HG03378 (cell line): ENCODE data around the gene CHD9NB.
A peak's percentile ranks its signal among the peaks of the same experiment; 100 is the strongest.

Experiments
- ATAC-seq: cut with Tn5 transposase; IDR thresholded peaks from one replicate; pipeline ENCODE4 v1.9.1; 2021; ENCODE audit warnings: mild to moderate bottlenecking, moderate library complexity; ENCODE audit not compliant: unreplicated experiment

CHD9NB gene

DNA sequence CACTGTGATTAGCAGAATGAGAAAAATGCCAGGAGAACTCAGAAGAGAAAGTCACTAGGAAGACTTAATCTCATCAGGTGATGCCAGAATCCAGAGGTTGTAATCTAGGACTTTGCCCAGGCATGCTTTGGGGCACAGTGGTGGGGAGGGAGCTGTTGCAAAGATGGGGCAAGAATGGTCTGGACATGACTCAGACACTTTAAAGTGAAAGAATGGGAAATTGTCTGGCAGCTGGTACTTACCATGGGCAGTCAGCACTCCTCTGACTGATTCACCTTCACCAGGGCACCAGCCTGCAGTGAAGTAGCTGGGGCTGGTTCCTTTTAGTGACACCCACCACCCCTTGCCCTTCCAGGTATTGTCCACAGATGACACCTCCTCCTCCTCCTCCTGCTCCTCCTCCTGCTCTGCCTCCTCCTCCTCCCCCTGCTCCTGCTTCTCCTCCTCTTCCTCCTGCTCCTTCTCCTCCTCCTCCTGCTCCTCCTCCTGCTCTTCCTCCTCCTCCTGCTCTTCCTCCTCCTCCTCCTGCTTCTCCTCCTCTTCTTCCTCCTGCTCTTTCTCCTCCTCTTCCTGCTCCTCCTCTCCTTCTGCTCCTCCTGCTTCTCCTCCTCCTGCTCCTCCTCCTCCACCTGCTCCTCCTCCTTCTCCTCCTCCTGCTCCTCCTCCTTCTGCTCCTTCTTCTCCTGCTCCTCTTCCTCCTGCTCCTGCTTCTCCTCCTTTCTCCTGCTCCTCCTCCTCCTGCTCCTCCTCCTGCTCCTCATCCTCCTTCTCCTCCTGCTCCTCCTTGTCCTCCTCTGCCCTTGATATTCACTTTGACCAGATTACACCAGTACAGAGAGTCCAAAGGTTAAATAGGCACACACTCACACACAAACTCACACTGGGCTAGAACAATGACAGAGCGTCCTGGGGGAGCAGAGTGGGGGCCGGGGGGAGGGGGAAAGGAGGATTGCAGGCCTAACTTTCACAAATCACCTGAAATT, at the start of gene CHD9NB:
CHD9NB (minus strand) TSS at position 379 of the 983 bp plus-strand sequence. CDS start 8,739 bp downstream, outside the sequence.
- peak; percentile 35 for ATAC-seq

DNA sequence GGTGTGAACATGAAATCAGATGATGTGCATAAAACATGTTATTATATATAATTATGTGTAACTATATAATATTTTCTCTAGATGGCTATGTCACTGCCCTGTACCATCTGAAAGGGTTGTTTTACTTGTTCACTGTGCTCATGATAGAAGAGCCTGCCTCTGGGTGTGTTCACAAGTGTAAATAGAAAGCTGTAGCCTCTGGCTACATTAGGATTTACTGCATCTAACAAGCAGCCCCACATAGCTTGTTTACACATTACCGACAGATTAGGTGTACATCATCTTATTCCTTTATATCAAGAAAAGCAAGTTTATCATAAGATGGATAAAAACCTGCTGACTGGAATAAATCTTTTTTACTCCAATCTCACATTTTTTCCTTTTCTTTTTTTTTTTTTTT, 48.2 kb upstream of the CHD9NB start:
- no peak for ATAC-seq

DNA sequence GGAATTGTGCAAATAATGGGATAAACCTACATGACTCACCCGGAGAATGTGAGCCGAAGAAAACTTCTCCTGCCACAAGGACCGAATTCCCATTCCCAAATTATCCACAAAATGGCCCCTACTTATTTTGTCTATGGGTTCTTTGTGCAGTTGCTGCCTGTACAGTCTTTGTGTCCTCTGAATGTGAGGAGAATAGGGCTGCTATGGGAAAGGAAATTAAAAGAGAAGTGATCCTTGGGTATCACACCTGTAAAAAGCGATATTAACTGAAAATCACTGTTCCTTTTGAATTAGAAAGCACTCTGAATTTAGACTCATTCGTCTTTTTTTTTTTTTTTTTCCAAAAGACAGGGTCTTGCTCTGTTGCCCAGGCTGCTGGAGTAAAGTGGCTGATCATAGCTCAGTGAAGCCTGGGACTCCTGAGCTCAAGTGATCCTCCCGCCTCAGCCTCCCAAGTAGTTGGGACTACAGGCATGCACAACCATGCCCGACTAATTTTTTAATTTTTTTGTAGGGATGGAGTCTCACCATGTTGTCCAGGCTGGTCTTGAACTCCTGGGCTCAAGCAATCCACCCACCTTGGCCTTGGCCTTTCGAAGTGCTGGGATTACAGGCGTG, 47.5 kb upstream of the CHD9NB start:
- ATAC-seq, result no peak

DNA sequence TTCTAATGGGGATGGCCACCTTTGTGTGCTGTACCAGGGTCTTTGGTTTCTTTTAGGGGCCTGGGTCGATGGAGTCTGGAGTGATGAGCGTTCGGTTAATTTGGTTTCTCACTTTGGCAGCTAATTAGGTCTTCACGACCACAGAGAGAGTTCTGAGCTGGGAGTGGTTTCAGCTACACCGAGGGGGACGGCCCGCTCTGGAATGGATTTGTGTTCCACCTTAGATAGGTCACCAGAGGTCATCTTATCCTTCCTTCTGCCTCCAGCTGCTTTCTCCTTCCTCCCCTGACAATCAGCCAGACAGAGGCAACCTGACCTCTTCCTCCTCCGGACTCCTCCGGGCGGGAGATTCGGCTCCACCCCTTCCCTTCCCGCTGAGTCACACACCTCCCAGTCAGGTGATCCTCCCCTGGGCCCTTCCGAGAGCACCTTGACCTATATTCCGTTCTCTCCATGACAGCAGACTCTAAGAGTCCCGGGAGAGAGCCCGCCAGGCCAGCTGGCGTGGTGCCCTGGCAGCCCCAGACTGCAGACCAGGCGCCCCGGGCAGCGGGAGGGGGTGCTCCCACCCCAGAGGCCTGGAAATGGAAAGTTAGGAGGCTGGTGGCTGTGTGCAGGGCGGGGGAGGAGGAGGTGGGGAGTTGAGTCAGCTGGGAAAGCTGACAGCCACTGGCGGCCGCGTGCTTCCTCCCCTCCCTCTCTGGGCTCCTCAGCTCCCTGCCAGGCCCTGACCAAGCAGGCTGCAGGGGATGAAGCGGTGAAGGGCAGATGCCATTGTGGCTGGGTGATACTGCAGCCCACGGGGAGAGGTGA, 46.8 kb upstream of the CHD9NB start:
- peak; percentile 55 for ATAC-seq

DNA sequence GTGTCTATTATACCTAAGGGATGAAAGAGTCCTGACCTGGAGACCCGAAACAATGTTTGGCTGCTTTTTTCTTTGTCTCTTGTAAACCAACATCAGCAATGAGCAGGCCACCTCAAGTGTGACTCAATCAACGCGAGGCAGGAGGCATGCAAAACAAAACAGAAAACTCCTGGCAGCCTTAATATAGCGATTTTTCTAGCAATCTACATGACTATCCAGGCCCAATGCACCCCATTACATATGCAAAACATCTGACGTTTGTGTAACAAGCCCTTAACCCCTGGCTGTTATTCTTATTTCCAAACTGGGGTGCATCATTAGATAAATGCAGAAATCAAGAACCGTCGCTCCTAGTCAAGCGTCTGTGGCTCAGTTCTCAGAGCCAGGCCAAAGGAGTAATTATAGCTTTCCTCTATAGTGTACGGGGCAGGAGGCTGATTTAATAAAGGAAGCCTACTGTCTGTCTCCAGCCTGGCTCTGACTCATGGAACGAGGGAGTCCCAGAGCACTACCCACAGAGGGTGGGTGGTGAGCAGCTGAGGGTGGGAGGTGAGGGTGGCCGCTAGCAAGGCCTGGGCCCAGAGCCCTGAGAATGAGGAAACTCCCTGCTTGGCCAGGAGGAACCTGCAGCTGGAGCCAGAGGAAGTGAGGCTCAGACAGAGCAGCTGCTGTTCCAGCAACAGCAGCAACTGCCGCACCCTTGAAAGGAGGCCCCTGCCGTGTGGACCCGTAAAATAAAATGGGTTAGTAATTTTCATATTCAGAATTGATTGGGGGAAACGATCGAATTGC, 46.0 kb upstream of the CHD9NB start:
- ATAC-seq, result peak; percentile 60

DNA sequence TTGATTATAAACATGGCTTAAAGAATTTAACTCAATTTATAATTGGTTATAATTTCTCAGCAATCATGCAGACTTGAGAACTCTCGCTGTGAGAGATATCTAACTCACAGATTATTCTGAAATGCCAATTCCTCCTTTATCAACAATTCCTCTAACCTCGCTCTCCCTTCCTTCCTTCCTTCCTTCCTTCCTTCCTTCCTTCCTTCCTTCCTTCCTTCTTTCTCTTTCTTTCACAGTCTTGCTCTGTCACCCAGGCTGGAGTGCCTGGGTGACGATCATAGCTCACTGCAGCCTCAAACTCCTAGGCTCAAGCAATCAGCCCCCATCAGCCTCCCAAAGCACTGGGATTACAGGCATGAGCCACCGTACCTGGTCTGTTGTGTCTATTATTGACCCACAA, 44.5 kb upstream of the CHD9NB start:
- ATAC-seq, result no peak

DNA sequence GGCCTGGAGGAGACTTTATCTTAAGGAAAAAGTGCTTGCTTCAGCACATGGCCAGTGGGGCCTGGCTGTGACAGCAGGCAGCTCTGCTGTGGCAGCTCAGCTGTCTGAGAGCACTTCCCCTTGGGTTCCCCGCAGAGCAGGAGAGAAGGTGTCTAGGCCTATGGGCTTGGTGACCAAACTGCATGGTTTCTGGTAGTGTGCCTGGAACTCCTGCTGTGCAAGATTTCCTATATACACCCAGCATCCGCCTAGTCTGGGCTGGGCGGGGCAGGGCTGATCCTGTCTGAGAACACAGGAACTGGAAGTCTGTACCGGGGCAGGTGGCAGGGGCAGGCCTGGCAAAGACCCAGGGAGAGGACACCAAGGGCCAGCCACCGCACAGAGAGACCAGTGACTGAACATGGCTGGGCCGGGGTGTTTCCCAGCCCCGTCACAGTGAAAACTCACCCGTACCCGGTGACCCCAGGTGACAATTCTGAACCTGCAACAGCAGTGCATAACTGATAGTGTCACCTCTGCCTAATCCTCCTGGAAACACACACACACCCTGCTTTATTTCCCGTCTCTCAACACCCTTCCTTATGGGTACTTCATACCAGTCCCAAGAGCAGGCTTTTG, 41.4 kb upstream of the CHD9NB start:
- ATAC-seq, result peak; percentile 42

DNA sequence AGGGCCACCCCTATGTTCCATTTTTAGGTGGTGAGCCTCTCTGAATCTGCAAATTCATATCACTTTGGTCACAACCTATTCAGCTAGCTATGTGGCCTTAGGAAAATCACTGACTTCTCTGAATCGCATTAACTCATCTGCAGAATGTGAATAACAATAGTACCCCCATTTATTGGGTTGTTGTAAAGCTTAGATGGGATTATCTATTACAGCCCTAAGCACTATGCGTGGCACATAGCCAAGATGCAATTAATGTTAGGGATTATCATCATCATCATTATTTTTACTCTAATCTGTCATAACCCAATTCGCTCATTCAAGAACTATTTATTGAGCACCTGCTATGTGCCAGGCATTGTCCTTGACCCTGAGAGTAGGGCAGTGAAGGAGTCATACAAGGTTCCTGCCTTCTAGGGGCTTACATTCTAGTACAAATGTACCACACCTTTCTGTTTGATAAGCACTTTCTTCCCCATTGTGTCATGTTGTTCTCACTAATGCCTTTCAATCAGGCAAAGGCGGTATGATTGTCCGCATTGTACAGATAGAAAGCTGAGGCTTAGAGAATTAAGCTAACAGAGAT, 40.6 kb upstream of the CHD9NB start:
- ATAC-seq, result no peak

DNA sequence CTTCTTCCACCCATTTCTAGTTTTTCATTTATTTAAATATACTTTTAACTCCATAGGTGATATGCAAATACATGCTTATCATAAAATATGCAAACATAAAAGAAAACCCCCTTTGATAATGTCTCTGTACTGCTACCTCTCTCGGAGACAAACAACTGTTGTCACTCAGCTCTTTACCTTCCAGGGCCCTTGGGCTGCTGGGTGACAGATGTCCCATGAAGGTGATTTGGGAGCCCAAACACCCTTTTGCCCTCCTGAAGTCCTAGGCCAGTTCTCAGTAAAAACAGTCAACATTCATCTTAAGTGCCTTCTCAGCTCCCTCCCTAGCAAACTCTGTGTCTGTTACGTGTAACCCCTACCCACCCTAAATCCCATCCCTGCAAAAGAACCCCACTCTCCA, 39.6 kb upstream of the CHD9NB start:
- no peak for ATAC-seq

DNA sequence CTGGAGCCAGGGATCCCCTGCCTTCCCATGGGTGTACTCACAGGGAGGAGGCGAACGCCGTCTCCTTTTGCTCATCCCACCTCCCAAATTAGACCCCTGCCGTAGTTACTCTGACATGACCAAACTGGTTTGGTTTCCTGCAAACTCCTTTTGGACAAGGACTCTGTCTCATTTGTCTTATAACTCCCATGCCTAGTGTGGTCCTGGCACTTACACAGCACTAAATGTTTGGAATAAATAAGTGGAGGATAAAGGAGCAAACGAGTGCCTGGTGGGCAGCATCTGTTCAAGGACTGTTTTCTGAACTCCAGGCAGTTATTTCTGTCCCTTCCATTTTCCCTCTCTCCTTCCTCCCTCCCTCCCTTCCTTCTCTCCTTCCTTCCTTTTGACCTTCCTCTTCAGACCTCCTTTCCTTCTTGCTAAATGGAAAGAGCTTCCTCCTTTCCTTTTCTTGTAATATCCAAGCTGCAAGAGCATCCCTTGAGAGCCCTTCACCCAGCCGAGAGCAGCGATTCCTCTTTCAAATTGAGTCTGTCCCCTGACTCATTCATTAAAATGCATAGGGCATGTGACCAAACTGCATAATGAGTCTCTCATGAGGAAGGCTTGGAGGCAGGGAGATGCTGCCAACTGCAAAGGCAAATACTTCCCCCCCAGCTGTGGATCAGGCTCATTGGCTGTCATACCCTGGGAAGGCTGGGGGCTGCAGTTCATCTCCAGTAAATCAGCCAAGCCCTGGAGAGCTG, 38.9 kb upstream of the CHD9NB start:
- peak; percentile 76 for ATAC-seq

DNA sequence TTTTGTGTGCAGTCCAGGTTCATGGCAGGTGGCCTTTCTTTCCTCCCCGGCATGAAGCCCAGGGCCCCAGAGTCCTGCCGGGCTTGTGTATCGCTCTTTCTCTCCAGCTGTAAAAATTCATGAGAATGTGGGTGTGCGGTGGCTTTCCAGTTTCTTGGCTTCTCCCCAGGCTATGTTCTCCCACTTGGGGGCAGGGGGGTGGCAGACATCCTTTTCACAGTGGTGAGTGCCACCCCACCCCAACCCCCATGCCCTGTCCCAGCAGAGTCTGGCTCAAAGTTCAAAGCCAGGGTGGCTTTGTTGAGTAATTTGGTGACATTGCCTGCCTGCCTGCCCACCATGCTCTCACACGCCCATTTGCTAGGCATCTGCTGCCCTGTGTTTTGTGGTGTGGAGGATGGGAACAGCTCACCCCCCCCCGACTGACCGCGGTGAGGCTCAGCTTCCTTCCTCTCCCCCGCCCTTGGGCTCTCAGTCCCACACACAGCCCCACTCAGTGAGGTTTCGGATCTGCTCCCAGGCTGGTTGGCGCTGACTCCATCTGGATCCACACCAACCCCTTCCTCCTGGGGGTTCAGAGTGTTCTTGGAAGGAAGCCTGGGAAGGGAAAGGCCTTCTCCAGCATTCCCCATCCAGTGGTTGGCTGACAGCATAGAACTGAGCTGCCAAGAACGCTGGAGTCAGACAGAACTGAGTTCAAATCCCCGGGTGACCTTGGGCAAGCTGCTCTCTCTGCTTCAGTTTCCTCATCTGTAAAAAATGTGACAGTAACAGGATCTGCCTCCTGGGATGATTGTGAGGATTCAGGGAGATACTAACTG, 38.1 kb upstream of the CHD9NB start:
- peak; percentile 36 for ATAC-seq

DNA sequence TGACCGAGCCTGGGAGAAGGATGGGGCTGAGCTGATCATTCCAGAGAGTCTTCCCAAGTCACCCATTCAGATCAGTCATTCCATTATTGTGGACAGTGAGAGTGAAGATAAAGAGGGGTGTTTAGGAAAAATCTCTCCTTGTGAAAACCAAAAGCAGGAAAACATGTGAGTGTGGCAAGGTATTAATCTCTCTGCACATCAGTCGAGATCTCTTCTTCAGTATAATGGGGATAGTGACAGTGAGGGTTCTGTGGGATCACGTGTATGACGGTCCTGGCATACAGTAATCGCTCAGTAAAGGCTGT, 37.5 kb upstream of the CHD9NB start:
- ATAC-seq, result no peak

DNA sequence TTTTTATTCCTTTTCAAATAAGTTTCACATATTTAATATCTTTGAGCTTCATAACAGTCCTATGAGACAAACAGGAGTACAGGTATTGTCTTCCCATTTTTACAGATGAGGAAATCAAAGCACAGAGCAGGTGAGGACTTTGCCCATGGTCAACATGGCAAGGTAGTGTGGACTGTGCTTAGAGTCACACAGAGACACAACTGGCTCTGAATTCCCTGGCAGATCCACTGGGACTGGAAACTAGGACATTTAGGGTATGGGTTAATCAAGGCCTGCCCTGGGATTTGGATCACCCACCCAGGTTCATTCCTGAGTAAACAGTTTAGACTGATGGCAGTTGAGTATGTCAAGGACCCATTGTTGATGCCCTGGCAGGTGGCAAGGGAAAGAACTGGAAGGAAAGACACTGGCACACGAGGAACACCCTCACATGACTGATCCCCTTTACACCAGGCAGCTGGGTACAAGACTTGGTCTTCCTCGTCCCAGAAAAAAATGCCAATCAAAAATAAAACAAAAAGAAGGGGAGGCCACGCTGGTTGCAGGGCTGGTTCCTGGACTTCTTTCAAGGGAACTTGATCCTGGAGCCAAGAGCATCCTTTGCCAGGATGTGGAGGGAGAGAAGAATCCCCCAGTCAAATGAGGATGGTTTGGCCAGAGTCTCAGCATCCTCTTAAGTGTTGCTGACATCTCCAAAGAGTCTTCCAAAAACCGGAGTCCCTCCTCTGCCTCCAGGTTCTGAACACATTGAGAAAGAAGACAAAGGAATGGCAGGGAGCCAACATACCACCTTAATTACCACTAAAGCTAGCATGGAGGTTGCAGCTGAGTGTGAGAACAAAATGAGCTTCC, 37.0 kb upstream of the CHD9NB start:
- ATAC-seq, result no peak

DNA sequence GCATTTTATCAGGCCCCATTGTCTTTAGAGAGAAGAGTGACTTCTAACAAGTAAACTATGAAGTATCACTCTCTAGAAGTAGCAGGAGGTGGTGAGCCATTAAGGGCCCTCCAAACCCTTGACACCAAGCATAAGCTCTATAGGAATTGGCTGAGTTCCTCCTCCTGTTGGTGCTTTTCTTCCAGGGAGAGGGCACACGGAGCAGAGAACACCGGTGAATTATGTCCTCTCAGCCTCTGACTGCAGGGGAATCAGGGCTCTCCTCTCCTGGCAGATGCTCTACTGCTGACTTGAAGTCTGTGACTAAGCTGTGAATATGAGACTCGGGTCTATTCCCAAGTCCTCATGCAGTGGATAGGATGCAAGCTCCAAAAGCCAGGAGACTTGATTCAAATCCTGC, 34.4 kb upstream of the CHD9NB start:
- no peak for ATAC-seq

DNA sequence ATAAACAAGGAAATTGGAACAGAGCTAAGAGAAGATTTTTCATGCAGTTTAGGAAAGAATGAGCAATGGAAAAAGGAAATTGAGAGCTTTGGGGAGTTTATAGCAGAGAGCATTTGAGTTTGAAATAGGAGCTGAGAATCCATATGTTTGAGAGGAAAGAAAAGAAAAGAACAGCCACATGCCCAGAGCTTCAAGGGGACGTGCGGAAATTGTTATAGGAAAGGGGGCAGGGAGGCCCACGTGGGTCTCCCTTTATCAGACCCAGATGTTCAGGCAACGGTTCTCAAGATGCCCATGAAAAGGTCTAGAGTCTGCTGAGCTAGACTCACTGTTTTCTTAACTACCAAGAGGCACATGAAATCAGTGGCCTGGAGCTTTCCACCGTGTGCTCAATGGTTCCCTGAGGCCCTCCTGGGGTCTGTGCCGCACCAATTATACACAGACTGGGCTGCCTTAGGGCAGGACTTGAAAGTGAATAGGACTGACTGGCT, 33.3 kb upstream of the CHD9NB start:
- ATAC-seq, result no peak

DNA sequence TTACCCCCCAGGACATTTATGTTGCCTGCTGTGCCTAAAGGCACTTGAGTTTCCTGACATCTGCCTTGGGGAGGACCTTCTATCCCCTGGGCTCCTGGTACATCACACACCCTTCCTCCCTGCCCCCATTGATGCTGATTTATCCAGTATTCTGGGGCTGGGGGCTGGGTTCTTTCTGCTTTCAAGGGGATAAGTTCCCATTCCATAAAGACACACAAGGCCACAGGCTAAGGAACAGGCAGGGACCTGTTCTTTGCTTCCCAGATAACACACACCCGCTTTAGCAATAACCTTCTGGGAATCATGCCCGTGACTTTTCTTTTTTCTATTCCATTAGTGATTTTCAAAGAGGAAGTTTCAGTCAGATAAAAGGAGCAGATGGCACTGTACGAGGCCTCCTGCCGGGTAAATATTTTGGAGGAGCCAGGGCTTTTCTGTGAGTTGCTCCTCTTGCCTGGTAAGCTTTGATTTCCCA, 32.7 kb upstream of the CHD9NB start:
- no peak for ATAC-seq

DNA sequence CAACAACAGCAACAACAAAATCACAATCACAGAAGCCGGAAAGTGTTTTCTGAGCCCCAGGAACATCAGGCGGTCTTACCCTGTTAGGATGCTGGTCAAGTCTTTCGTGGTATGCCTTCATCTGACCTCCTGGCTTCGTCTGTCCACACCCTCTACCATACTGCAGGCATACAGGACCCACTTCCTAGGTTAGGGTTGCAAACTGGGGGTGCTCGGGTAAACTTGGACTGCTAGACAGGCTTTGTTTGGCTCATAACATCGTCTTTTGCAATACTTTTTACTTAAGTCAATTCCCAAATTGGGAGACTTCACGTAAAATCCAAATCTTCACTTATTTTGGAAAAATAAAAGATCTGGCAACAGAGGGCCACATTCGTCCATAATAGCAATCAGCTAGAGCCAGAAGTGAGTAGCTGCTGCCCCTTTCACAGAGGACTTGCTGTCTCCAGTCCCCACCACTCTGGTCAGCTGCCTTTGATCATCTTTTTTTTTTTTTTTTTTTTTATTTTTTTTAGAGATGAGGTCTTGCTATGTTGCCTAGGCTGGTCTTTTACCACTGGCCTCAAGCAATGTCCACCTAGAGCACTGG, 32.1 kb upstream of the CHD9NB start:
- ATAC-seq, result no peak
